Upper lobe of left lung (tissue), 6 donors: ENCODE data around the gene NOL8. TPM values are rescaled to one million over a fixed set of nuclear protein-coding genes. Genes with fewer than 3 reads are reported as not detected.

Source experiments
- ATAC-seq, 2 donors: fragments of 200-7000 bp; cut with Tn5 transposase; one replicate each; pipeline ENCODE4 v1.9.1; 2022; ENCODE audit warnings: mild to moderate bottlenecking in 2 of 2, moderate library complexity in 2 of 2; ENCODE audit not compliant: low FRiP score in 2 of 2
- DNase-seq, 2 donors: peaks; one replicate each; pipeline ENCODE4 v3.0.0-alpha.2; 2019 to 2020
- H3K27ac ChIP-seq, 4 donors: fragments of 200-600 bp; sonication (generic); one replicate each; pipeline ENCODE4 v1.5.1; 2016 to 2019
- H3K27me3 ChIP-seq, 4 donors: fragments of 200-600 bp; sonication (generic); one replicate each; pipeline ENCODE4 v1.5.1; 2017 to 2019
- H3K36me3 ChIP-seq, 4 donors: fragments of 200-600 bp; sonication (generic); one replicate each; pipeline ENCODE4 v1.5.1; 2016 to 2019
- H3K4me1 ChIP-seq, 4 donors: fragments of 200-600 bp; sonication (generic); one replicate each; pipeline ENCODE4 v1.5.1; 2018 to 2019
- H3K4me3 ChIP-seq, 4 donors: fragments of 200-600 bp; sonication (generic); one replicate each; pipeline ENCODE4 v1.5.1; 2017 to 2019; ENCODE audit warnings: mild to moderate bottlenecking in 2 of 4, moderate library complexity in 1 of 4
- H3K9me3 ChIP-seq, 4 donors: fragments of 200-600 bp; sonication (generic); one replicate each; pipeline ENCODE4 v1.5.1; 2018 to 2019
- CTCF ChIP-seq, 6 experiments: fragments of 450-650 bp in 4 of 6; fragments of 200-600 bp in 2 of 6; sonication (generic) in 2 of 6; IDR thresholded peaks; one replicate each; pipeline ENCODE4 v1.5.1; 2016 to 2019; ENCODE audit warnings: antibody characterized with exemption in 6 of 6
- EP300 ChIP-seq, 4 donors: sonication (generic); formaldehyde crosslinking; IDR thresholded peaks; one replicate each; pipeline ENCODE4 v1.5.1; 2017; ENCODE audit warnings: antibody characterized with exemption in 4 of 4, control low read depth in 2 of 4
- POLR2A ChIP-seq, 4 donors: fragments of 450-650 bp; IDR thresholded peaks; one replicate each; pipeline ENCODE4 v1.5.1; 2016 to 2017; ENCODE audit warnings: antibody characterized with exemption in 4 of 4, mild to moderate bottlenecking in 2 of 4
- POLR2AphosphoS5 ChIP-seq, 2 donors: sonication (generic); formaldehyde crosslinking; IDR thresholded peaks; one replicate each; pipeline ENCODE4 v1.5.1; 2017; ENCODE audit warnings: antibody characterized with exemption in 2 of 2
- WGBS, 2 donors: methylation state at CpG; one replicate each; pipeline ENCODE4 v1.1.5; 2017 to 2018; 5-methylcytosine and 5-hydroxymethylcytosine counted together
- total RNA-seq, 6 donors: library from RNA; depleted of rRNA in 4 of 6; stranded (reverse); fragments of >200 nt in 4 of 6; gene quantifications; one replicate each; pipeline versions ENCODE4 v1.1.0 to v1.2.1, GENCODE V29; 2016 to 2021
- donor health status: DM: no; HTN: no; CAD: no; lungs with moderate emphysema.
- donor health status: DM: no; HTN: yes; CAD: no; lungs with severe emphysema.

Gene NOL8
- total RNA-seq, 6 donors from 2014 or later: 22.1 to 107 (median 27.1) TPM

- no peak for ATAC-seq
- WGBS, 2 donors: 70 to 89% methylated on average over 4 of the region's 4 CpGs
- Histone ChIP-seq H3K4me1 (no peaks in the 10 kb centered on the region), H3K27ac (no peak overlapping the region), H3K9me3 (no peaks in the 10 kb centered on the region), H3K36me3 (peaks cover 42 to 100% (median 92%) of the 10 kb centered on the region in 4 donors), H3K27me3 (no peaks in the 10 kb centered on the region), H3K4me3 (no peak overlapping the region)
- no peak for TF ChIP-seq POLR2AphosphoS5 (IDR thresholded peaks at IDR 0.05)
- no peak for TF ChIP-seq CTCF (IDR thresholded peaks at IDR 0.05)
- no peak for TF ChIP-seq EP300 (IDR thresholded peaks at IDR 0.05)
- no peak for TF ChIP-seq POLR2A (IDR thresholded peaks at IDR 0.05)
- no peak for DNase-seq
Observed at GRCh38 chr9:92266486-92266885, 58.7 kb downstream of the NOL8 start.

- Histone ChIP-seq H3K9me3 (no peaks in the 10 kb centered on the region), H3K4me1 (no peaks in the 10 kb centered on the region), H3K36me3 (peaks cover 53 to 100% (median 92%) of the 10 kb centered on the region in 4 donors), H3K27me3 (no peaks in the 10 kb centered on the region), H3K4me3 (no peak overlapping the region), H3K27ac (no peak overlapping the region)
- TF ChIP-seq EP300 (IDR thresholded peaks at IDR 0.05) (no peak), POLR2AphosphoS5 (IDR thresholded peaks at IDR 0.05) (no peak), POLR2A (IDR thresholded peaks at IDR 0.05) (no peak), CTCF (IDR thresholded peaks at IDR 0.05) (no peak)
- ATAC-seq (no peak), DNase-seq (no peak)
- 90 to 93% methylated on average over 3 of the region's 3 CpGs for WGBS, 2 donors
Observed at GRCh38 chr9:92265154-92265553, 60.0 kb downstream of the NOL8 start.

GRCh38 chr9:92263131-92263530 lies 62.0 kb downstream of the NOL8 start:
- WGBS, 2 donors: 44 to 48% methylated on average over 1 of the region's 1 CpG
- H3K36me3 ChIP-seq: peaks cover 67 to 100% (median 93%) of the 10 kb centered on the region in 4 donors
- H3K4me1 ChIP-seq: no peaks in the 10 kb centered on the region

GRCh38 chr9:92257327-92257726 lies 67.8 kb downstream of the NOL8 start:
- Histone ChIP-seq H3K9me3 (no peaks in the 10 kb centered on the region), H3K4me3 (no peak overlapping the region), H3K27me3 (no peaks in the 10 kb centered on the region), H3K27ac (no peak overlapping the region), H3K4me1 (no peaks in the 10 kb centered on the region), H3K36me3 (peaks cover 41 to 100% (median 91%) of the 10 kb centered on the region in 4 donors)
- WGBS, 2 donors: 94 to 97% methylated on average over 2 of the region's 2 CpGs
- TF ChIP-seq EP300 (IDR thresholded peaks at IDR 0.05) (no peak), POLR2A (IDR thresholded peaks at IDR 0.05) (no peak), POLR2AphosphoS5 (IDR thresholded peaks at IDR 0.05) (no peak), CTCF (IDR thresholded peaks at IDR 0.05) (no peak)
- DNase-seq (no peak), ATAC-seq (no peak)

More at GRCh38 chr9:92263131-92263530, 62.0 kb downstream of the NOL8 start:
- Histone ChIP-seq H3K4me3 (no peak overlapping the region), H3K27ac (no peak overlapping the region), H3K27me3 (no peaks in the 10 kb centered on the region), H3K9me3 (no peaks in the 10 kb centered on the region)
- DNase-seq (no peak), ATAC-seq (no peak)
- TF ChIP-seq EP300 (IDR thresholded peaks at IDR 0.05) (no peak), CTCF (IDR thresholded peaks at IDR 0.05) (no peak), POLR2AphosphoS5 (IDR thresholded peaks at IDR 0.05) (no peak), POLR2A (IDR thresholded peaks at IDR 0.05) (no peak)
